ENCODE results near the gene GAL3ST2.
"Not testable (repeated sequence)": the region's sequence is repeated elsewhere in the genome, so short reads cannot be mapped to it uniquely, and the experiment has no call there.

GAL3ST2 gene

GRCh38 chr2:241821460-241822263, 45.0 kb downstream of the GAL3ST2 start:
- no peak for TF ChIP-seq CTCF (conservative IDR thresholded peaks at IDR 0.05; ENCODE audit: low read depth, low read length)
- no peaks in the 10 kb centered on the region for H3K79me2 ChIP-seq (ENCODE audit: insufficient read depth, low read depth)
- H3K4me1 ChIP-seq (ENCODE audit: low read depth, poor library complexity, severe bottlenecking), result no peaks in the 10 kb centered on the region
- no peak overlapping the region for H3K9ac ChIP-seq
- H4K20me1 ChIP-seq (ENCODE audit: insufficient read depth), result no peaks in the 10 kb centered on the region
- no peak overlapping the region for H3K27ac ChIP-seq
- H3K4me2 ChIP-seq, result no peak overlapping the region
- H3K36me3 ChIP-seq (ENCODE audit: insufficient read depth), result no peaks in the 10 kb centered on the region
- no peak overlapping the region for H3K4me3 ChIP-seq (IDR thresholded peaks at IDR 0.05; ENCODE audit: insufficient read depth, low read depth, low read length)
- no peak overlapping the region for H2AFZ ChIP-seq (ENCODE audit: low read depth)
- H3K27me3 ChIP-seq (ENCODE audit: insufficient read depth, low read depth), result peaks cover 32% of the 10 kb centered on the region; the same call in 1 of the 2 replicates

GRCh38 chr2:241822264-241822623, 45.6 kb downstream of the GAL3ST2 start:
- Histone ChIP-seq H4K20me1 (ENCODE audit: insufficient read depth) (no peaks in the 10 kb centered on the region), H3K36me3 (ENCODE audit: insufficient read depth) (no peaks in the 10 kb centered on the region), H3K79me2 (ENCODE audit: insufficient read depth, low read depth) (no peaks in the 10 kb centered on the region), H3K4me1 (ENCODE audit: low read depth, poor library complexity, severe bottlenecking) (no peaks in the 10 kb centered on the region), H2AFZ (ENCODE audit: low read depth) (no peak overlapping the region), H3K27ac (no peak overlapping the region), H3K4me2 (no peak overlapping the region), H3K27me3 (ENCODE audit: insufficient read depth, low read depth) (peaks cover 32% of the 10 kb centered on the region; the same call in 1 of the 2 replicates), H3K9ac (no peak overlapping the region), H3K4me3 (IDR thresholded peaks at IDR 0.05; ENCODE audit: insufficient read depth, low read depth, low read length) (no peak overlapping the region)
- TF ChIP-seq CTCF (conservative IDR thresholded peaks at IDR 0.05; ENCODE audit: low read depth, low read length), result no peak

GRCh38 chr2:241823531-241824437, 47.2 kb downstream of the GAL3ST2 start:
- H3K79me2 ChIP-seq (ENCODE audit: insufficient read depth, low read depth); H3K4me3 ChIP-seq (IDR thresholded peaks at IDR 0.05; ENCODE audit: insufficient read depth, low read depth, low read length); H2AFZ ChIP-seq (ENCODE audit: low read depth); H3K4me2 ChIP-seq; H3K27ac ChIP-seq; H3K4me1 ChIP-seq (ENCODE audit: low read depth, poor library complexity, severe bottlenecking); H3K36me3 ChIP-seq (ENCODE audit: insufficient read depth); H4K20me1 ChIP-seq (ENCODE audit: insufficient read depth); H3K9ac ChIP-seq: not testable (repeated sequence)
- peaks cover 18% of the 10 kb centered on the region; the same call in 1 of the 2 replicates for H3K27me3 ChIP-seq (ENCODE audit: insufficient read depth, low read depth)

- Histone ChIP-seq H3K4me3 (IDR thresholded peaks at IDR 0.05; ENCODE audit: insufficient read depth, low read depth, low read length) (no peak overlapping the region), H3K36me3 (ENCODE audit: insufficient read depth) (no peaks in the 10 kb centered on the region), H3K27me3 (ENCODE audit: insufficient read depth, low read depth) (peaks cover 7% of the 10 kb centered on the region; the same call in 1 of the 2 replicates), H3K9ac (no peak overlapping the region), H3K27ac (no peak overlapping the region), H3K4me1 (ENCODE audit: low read depth, poor library complexity, severe bottlenecking) (no peaks in the 10 kb centered on the region), H3K79me2 (ENCODE audit: insufficient read depth, low read depth) (no peaks in the 10 kb centered on the region), H4K20me1 (ENCODE audit: insufficient read depth) (no peaks in the 10 kb centered on the region), H2AFZ (ENCODE audit: low read depth) (no peak overlapping the region), H3K4me2 (no peak overlapping the region)
- TF ChIP-seq CTCF (conservative IDR thresholded peaks at IDR 0.05; ENCODE audit: low read depth, low read length), result no peak
Measured at GRCh38 chr2:241827394-241827793, 50.8 kb downstream of the GAL3ST2 start.
